Glutamatergic neuron (in vitro differentiated cells): ENCODE results near the gene C5orf15. TPM values are rescaled to one million over a fixed set of nuclear protein-coding genes. Genes with fewer than 3 reads are reported as not detected.

Source experiments
- DNase-seq: peaks from one replicate; pipeline ENCODE4 v3.0.0; 2022
- H3K27ac Mint-ChIP-seq: one replicate; pipeline ENCODE4 v1.8.0; 2020; ENCODE audit warnings: mild to moderate bottlenecking, mixed read lengths, inconsistent platforms; ENCODE audit not compliant: unreplicated experiment
- H3K27me3 Mint-ChIP-seq: one replicate; pipeline ENCODE4 v1.8.0; 2020; ENCODE audit warnings: mild to moderate bottlenecking, moderate library complexity, mixed read lengths, inconsistent platforms; ENCODE audit not compliant: unreplicated experiment
- H3K36me3 Mint-ChIP-seq: one replicate; pipeline ENCODE4 v1.8.0; 2020; ENCODE audit warnings: mild to moderate bottlenecking, mixed read lengths, inconsistent platforms; ENCODE audit not compliant: unreplicated experiment
- H3K4me1 Mint-ChIP-seq: one replicate; pipeline ENCODE4 v1.8.0; 2020; ENCODE audit warnings: mild to moderate bottlenecking, low read depth, mixed read lengths, inconsistent platforms; ENCODE audit not compliant: unreplicated experiment
- H3K4me3 Mint-ChIP-seq: one replicate; pipeline ENCODE4 v1.8.0; 2020; ENCODE audit warnings: mild to moderate bottlenecking, mixed read lengths, inconsistent platforms; ENCODE audit not compliant: unreplicated experiment
- H3K9me3 Mint-ChIP-seq: one replicate; pipeline ENCODE4 v1.8.0; 2020; ENCODE audit warnings: mild to moderate bottlenecking, moderate library complexity, mixed read lengths, inconsistent platforms; ENCODE audit not compliant: unreplicated experiment
- CTCF ChIP-seq: fragments of 200-600 bp; sonication (generic); IDR thresholded peaks from one replicate; pipeline ENCODE4 v1.5.0; 2021; ENCODE audit not compliant: partially characterized antibody, unreplicated experiment
- total RNA-seq: library from RNA; stranded (reverse); fragmentation: NEBNext Ultra II Directional; extraction: Animal tissue kit (Norgen Biotek cat#: 25700); gene quantifications from one replicate; pipeline ENCODE4 v1.2.1, GENCODE V29; 2021; ENCODE audit not compliant: unreplicated experiment

Gene C5orf15
- total RNA-seq, 1 donor from 2014 or later = 35.7 TPM

GRCh38 chr5:133934311-133934710 lies 34.1 kb downstream of the C5orf15 start:
- no peak for TF ChIP-seq CTCF
- Mint-ChIP-seq H3K36me3 (no peaks in the 10 kb centered on the region), H3K27ac (no peak overlapping the region), H3K9me3 (peaks cover 3% of the 10 kb centered on the region), H3K4me1 (peaks cover 12% of the 10 kb centered on the region), H3K27me3 (peaks cover 15% of the 10 kb centered on the region), H3K4me3 (no peak overlapping the region)
- no peak for DNase-seq

- Mint-ChIP-seq H3K27me3 (peaks cover 15% of the 10 kb centered on the region), H3K36me3 (no peaks in the 10 kb centered on the region), H3K4me3 (no peak overlapping the region), H3K4me1 (peaks cover 12% of the 10 kb centered on the region), H3K9me3 (peaks cover 3% of the 10 kb centered on the region), H3K27ac (no peak overlapping the region)
- no peak for DNase-seq
- no peak for TF ChIP-seq CTCF
Measured at GRCh38 chr5:133933670-133934295, 34.6 kb downstream of the C5orf15 start.

GRCh38 chr5:133933169-133933509 lies 35.3 kb downstream of the C5orf15 start:
- no peak overlapping the region for H3K27ac Mint-ChIP-seq
- H3K4me1 Mint-ChIP-seq = peaks cover 12% of the 10 kb centered on the region
- H3K9me3 Mint-ChIP-seq = peaks cover 3% of the 10 kb centered on the region
- no peak overlapping the region for H3K4me3 Mint-ChIP-seq
- H3K27me3 Mint-ChIP-seq = peaks cover 15% of the 10 kb centered on the region
- no peak for DNase-seq
- TF ChIP-seq CTCF = no peak
- no peaks in the 10 kb centered on the region for H3K36me3 Mint-ChIP-seq

- Mint-ChIP-seq H3K4me1 (peaks cover 12% of the 10 kb centered on the region), H3K4me3 (no peak overlapping the region), H3K9me3 (peaks cover 3% of the 10 kb centered on the region), H3K27ac (no peak overlapping the region), H3K27me3 (peaks cover 15% of the 10 kb centered on the region), H3K36me3 (no peaks in the 10 kb centered on the region)
- no peak for TF ChIP-seq CTCF
- DNase-seq = no peak
Measured at GRCh38 chr5:133932441-133933168, 35.8 kb downstream of the C5orf15 start.

- H3K27ac Mint-ChIP-seq = no peak overlapping the region
- H3K9me3 Mint-ChIP-seq = peaks cover under 1% of the 10 kb centered on the region
- peaks cover 16% of the 10 kb centered on the region for H3K4me1 Mint-ChIP-seq
- TF ChIP-seq CTCF = no peak
- no peak for DNase-seq
- peaks cover 13% of the 10 kb centered on the region for H3K27me3 Mint-ChIP-seq
- H3K4me3 Mint-ChIP-seq = no peak overlapping the region
- H3K36me3 Mint-ChIP-seq = no peaks in the 10 kb centered on the region
Measured at GRCh38 chr5:133931546-133931945, 36.9 kb downstream of the C5orf15 start.
